GM12891 (cell line): ENCODE data around the gene TFPT.

Source experiments
- POLR2A ChIP-seq: IDR thresholded peaks from 2 replicates; pipeline ENCODE4 v1.6.1; 2011; ENCODE audit warnings: low read depth, low read length, control low read depth
- POLR2AphosphoS5 ChIP-seq: IDR thresholded peaks from 2 replicates; pipeline ENCODE4 v1.6.1; 2011; ENCODE audit warnings: low read depth, low read length, control low read depth
- POU2F2 ChIP-seq: IDR thresholded peaks from 2 replicates; pipeline ENCODE4 v1.6.1; 2011; ENCODE audit warnings: low read depth, mild to moderate bottlenecking, control low read depth, low read length, moderate library complexity

- TF ChIP-seq POLR2A (peak; percentile 82), POLR2AphosphoS5 (peak; percentile 94), POU2F2 (peak; percentile 78; the same call in 1 of the 2 replicates)
These were observed 44.1 kb upstream of the TFPT start, which contains the start of gene LENG1 for GRCh38 chr19:54159352-54160181.
